Hepatic stellate cell (primary cell): ENCODE measurements around the gene MEF2B.
"Not testable (repeated sequence)": the region's sequence is repeated elsewhere in the genome, so short reads cannot be mapped to it uniquely, and the experiment has no call there.

Source experiments
- DNase-seq: peaks from one replicate; pipeline ENCODE4 v3.0.0; 2011; ENCODE audit warnings: low spot score

The MEF2B gene

GRCh38 chr19:19126102-19126501 lies 44.0 kb downstream of the MEF2B start:
- no peak for DNase-seq

DNA sequence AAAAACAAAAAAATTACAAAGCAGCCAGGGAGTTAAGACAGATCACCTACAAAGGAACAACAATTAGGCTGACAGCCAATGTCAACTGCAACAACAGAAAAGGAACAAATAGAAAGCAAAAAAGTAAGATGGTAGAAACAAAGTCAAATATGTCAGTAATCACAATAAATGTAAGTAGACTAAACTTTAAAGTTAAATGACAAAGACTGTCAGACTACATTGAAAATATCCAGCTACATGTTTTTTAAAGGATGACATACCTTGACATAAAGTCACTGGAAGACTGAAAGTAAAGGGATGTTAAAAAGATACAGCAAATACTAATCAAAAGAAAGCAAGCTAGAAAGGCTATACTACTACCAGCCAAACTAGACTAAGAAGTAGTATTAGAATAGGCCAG lies 46.7 kb downstream of the MEF2B start:
- DNase-seq, result no peak

GRCh38 chr19:19122902-19123301 lies 47.2 kb downstream of the MEF2B start:
- no peak for DNase-seq

GRCh38 chr19:19121371-19121770 lies 48.7 kb downstream of the MEF2B start:
- no peak for DNase-seq

GRCh38 chr19:19120308-19121231 lies 49.5 kb downstream of the MEF2B start:
- DNase-seq, result peak; percentile 35

DNA sequence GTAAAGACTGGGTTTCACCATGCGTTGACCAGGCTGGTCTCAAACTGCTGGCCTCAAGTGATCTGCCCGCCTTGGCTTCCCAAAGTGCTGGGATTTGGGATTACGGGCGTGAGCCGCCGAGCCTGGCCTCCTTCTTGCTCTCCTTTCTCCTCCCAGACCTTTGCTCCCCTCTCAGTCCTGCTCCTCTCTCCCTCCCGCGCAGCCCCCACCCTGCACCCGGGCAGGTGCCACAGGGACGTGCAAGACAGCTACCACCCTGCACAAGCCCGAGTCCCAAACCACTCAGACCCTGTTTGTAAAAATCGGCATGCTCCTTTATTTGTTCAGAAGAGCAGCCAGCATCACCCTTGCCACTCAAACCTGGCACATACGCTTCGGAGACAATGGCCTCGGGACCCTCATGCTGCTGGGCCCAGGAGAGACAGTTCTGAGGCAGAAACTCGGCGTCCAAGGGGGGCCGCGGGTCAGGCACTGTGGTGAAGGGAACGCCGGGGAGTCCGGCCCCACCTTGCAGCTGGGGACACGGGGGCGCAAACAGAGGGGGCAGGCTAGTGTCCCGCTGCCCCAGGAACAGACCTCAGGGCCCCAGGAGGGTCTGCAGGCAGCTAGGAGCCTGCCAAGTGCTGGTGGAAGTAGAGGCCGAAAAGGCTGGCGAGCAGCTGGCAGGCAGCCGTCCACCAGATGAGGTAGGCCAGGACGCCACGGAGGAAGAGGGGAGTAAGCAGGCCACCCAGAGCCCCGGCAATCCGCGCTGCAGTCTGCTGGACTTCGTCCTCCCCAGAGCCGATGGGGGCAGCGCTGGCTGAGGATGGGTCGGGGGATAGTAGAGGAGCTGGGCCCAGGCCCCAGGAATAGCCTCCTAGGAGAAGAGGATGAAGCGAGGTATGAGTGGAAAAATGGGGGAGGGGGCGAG lies 50.5 kb downstream of the MEF2B start:
- no peak for DNase-seq

DNA sequence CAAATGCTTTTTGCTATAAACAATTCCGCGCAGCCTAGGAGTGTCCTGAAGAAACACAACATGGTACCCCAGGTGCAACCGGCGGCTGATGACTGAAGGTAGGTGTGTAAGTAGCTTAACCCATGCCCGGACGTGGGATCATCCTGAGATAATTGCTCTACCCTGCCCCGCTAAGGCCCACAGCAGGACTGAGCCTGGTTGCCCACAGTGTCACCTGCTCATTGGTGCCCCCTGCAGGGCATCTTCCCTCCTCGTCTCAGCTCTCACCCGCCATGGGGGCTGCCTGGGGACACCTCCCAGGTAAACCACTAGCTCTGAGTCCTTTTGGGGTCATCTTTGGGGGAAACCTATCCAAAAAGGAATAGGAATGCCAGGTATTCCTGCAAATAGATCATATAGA lies 54.1 kb downstream of the MEF2B start:
- DNase-seq, result peak; percentile 45

GRCh38 chr19:19113040-19113626 lies 56.9 kb downstream of the MEF2B start:
- peak; percentile 50 for DNase-seq

GRCh38 chr19:19111967-19112580 lies 58.0 kb downstream of the MEF2B start:
- DNase-seq, result no peak

- DNase-seq, result no peak
These were observed 58.8 kb downstream of the MEF2B start for GRCh38 chr19:19111136-19111835.

DNA sequence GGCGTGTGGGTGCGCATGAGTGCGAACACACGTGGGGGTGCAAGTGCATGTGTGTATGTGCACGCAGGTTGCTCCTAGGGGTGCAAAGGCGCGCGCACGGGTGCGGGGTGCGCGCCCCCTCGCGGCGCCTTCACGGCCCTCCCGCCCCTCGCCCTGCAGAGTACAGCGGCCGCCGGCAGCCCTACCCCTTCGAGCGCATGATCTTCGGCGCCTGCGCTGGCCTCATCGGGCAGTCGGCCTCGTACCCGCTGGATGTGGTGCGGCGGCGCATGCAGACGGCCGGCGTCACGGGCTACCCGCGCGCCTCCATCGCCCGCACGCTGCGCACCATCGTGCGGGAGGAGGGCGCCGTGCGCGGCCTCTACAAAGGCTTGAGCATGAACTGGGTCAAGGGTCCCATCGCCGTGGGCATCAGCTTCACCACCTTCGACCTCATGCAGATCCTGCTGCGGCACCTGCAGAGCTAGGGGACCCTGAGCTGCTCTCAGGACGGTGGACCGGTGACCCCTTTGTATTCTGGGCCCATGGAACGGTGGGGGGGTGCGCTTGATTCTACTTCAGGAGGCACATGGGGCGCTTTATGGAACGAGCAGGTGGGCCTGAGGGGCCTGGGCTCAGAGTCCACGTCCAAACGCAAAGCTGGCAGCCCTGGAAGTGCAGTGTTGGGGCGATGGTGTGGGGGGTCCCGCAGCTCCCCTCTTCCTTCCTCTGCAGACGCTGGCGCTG lies 59.5 kb downstream of the MEF2B start:
- no peak for DNase-seq

DNA sequence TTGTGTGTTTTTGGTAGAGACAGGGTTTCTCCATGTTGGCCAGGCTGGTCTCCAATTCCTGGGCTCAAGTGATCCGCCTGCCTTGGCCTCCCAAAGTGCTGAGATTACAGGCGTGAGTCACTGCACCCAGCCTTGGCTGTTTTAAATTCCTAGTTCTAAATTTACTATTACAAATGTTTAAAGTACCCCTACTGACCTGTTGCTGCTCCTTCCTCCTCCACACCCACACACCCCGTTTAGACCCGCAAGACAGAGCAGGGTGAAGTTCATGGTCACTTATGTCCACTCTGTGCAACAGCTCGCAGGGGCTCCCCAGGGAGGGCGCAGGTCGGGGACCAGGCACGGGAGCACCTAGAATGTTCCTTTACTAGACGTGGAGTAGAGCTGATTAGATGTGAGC lies 60.5 kb downstream of the MEF2B start:
- no peak for DNase-seq

DNA sequence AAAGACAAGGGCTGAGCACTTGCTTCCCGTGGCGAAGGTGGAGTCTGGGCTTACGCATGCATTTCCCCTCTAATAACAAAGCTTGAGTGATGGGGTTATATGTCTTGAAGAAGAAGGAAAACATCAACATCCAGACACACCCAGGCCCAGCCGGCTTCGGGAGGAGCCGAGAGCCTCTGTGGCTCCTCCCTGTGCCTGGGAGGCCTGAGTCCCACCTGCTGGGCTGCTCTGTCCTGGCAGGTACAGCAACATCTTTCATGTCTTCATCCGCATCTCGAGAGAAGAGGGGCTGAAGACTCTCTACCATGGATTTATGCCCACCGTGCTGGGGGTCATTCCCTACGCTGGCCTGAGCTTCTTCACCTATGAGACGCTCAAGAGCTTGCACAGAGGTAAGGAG lies 62.4 kb downstream of the MEF2B start:
- DNase-seq, result no peak

DNA sequence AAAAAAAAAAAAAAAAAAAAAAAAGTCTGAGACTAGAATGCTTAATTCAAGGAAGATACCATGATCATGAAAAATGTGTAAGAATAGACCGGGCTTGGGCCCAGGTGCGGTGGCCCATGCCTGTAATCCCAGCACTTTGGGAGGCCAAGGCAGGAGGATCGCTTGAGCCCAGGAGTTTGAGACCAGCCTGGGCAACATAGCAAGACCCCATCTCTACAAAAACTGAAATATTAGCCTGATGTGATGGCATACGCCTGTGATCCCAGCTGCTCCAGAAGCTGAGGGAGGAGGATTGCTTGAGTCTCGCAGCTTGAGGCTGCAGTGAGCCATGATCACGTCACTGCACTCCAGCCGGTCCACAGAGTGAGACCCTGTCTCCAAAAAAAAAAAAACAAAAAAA lies 63.1 kb downstream of the MEF2B start:
- DNase-seq, result not testable (repeated sequence)

DNA sequence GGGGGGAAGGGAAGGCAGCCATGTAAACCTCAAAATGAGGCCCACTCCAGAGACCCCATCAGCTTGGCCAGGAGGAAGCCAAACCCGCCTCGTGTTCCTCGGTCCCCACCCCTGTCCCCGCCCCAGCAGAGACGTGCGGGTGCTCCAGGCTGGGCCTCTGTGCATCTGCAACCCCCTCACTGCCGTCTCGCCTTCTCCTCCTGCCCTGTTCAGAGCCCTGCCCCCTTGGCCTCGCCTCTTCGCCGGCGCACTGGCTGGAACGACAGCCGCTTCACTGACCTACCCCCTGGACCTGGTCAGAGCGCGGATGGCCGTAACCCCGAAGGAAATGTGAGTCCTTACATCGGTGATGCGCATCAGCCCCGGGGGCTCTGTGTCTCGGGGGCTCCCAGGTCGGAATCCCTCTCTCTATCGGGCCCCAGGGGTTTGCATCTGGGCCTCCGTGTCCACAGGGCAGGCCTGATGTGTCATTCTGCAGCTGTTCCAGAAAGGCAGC lies 64.0 kb downstream of the MEF2B start:
- DNase-seq, result no peak

DNA sequence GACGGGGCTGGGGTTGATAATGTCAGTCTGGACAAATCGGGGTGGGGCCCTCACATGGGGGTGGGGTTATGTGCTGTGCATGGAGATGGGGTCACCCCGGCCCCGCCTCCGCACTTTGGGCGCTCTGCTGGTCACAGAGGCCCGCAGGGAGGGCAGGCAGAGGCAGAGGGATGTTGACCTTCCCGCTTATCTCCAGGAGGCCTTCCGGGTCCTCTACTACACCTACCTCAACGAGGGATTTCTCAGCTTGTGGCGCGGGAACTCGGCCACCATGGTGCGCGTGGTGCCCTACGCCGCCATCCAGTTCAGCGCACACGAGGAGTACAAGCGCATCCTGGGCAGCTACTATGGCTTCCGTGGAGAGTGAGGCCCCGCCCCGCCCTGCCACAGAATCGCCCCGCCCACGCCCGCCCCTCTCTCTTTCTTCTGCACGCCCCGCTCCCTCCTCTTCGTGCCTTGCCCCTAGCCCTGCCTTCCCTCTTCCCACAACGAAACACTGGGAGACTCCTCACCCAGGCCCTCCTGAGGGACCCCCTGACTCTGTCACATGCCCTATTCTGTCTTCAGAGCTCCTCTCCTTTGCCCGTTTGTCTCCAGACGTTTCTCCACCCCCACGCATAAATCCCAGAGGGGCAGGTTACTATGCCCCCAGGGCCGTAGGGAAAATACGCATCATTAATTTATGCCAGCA lies 64.6 kb downstream of the MEF2B start:
- peak; percentile 38 for DNase-seq

GRCh38 chr19:19103167-19103566 lies 66.9 kb downstream of the MEF2B start:
- DNase-seq, result no peak

GRCh38 chr19:19102566-19102965 lies 67.5 kb downstream of the MEF2B start:
- DNase-seq, result not testable (repeated sequence)

- DNase-seq, result no peak
These were observed 68.5 kb downstream of the MEF2B start for GRCh38 chr19:19101540-19101939.
